Measurements from ENCODE around the gene PRSS12.

PRSS12 gene

DNA sequence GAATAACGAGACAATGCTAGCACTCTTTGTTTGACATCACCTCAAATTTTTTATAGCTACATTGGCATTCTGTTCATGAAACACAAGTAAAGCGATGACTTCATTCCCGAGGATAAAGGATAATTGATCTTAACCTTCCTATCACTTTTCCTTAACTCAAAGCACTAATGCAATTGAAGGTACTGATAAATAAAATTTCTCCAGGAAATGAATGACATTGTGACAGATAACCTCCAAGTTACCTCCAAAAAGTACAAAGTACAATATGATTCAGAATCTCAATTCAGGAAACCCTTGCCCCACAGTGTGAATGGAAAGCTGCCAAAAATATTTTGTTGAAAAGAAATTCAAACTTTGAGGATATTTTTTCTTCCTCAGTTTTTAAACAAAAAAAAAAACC is 1.8 kb downstream of the PRSS12 start:
- in situ Hi-C loops (cut with HindIII; ENCODE audit: low sequenced_read_pairs) = no loop called here
- DNase-seq (ENCODE audit: low read depth) = no peak
- TF ChIP-seq, protein P1, sequence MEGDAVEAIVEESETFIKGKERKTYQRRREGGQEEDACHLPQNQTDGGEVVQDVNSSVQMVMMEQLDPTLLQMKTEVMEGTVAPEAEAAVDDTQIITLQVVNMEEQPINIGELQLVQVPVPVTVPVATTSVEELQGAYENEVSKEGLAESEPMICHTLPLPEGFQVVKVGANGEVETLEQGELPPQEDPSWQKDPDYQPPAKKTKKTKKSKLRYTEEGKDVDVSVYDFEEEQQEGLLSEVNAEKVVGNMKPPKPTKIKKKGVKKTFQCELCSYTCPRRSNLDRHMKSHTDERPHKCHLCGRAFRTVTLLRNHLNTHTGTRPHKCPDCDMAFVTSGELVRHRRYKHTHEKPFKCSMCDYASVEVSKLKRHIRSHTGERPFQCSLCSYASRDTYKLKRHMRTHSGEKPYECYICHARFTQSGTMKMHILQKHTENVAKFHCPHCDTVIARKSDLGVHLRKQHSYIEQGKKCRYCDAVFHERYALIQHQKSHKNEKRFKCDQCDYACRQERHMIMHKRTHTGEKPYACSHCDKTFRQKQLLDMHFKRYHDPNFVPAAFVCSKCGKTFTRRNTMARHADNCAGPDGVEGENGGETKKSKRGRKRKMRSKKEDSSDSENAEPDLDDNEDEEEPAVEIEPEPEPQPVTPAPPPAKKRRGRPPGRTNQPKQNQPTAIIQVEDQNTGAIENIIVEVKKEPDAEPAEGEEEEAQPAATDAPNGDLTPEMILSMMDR (IDR thresholded peaks at IDR 0.05; ENCODE audit: low read depth, low read length, missing control alignments) = no peak
- peak overlapping the region; percentile 14 for H3K4me3 ChIP-seq (ENCODE audit: low read depth, low read length)

DNA sequence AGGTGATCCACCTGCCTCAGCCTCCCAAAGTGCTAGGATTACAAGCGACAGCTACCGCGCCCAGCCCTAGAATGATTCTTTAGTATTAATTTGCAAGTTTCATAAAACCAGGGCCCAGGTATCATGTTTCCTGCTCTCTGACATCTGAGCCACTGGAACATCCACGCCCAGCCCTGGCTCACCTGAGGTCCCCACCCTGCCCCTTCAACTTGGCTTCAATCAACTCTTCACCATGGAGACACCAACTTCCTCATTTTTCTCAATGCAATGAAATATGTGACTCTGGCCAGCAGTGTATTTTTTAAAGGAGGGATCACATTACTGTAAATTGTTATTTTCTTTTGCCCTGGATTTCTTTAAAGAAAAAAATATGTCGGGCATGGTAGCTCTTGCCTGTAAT is 3.9 kb downstream of the PRSS12 start:
- in situ Hi-C loops (cut with HindIII; ENCODE audit: low sequenced_read_pairs) = no loop called here
- no peak for DNase-seq (ENCODE audit: low read depth)
- no peak overlapping the region for H3K4me3 ChIP-seq (ENCODE audit: low read depth, low read length)
- TF ChIP-seq, protein P1 (IDR thresholded peaks at IDR 0.05; ENCODE audit: low read depth, low read length, missing control alignments) = no peak

DNA sequence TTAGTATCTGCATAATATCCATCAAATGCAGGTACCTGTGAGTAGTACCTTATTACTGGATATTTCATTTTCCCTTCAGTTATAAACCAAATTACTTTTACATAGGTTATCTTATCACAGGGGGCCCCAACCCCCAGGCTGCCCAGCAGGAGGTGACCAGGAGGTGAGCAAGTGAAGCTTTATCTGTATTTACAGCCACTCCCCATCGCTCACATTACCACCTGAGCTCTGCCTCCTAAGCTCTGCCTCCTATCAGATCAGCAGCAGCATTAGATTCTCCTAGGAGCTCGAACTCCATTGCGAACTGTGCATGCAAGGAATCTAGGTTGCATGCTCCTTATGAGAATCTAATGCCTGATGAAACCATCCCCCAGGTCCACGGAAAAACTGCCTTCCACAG is 6.3 kb downstream of the PRSS12 start:
- no peak for DNase-seq (ENCODE audit: low read depth)
- in situ Hi-C loops (cut with HindIII; ENCODE audit: low sequenced_read_pairs) = no loop called here
- no peak overlapping the region for H3K4me3 ChIP-seq (ENCODE audit: low read depth, low read length)
- TF ChIP-seq, protein P1 (IDR thresholded peaks at IDR 0.05; ENCODE audit: low read depth, low read length, missing control alignments) = no peak

DNA sequence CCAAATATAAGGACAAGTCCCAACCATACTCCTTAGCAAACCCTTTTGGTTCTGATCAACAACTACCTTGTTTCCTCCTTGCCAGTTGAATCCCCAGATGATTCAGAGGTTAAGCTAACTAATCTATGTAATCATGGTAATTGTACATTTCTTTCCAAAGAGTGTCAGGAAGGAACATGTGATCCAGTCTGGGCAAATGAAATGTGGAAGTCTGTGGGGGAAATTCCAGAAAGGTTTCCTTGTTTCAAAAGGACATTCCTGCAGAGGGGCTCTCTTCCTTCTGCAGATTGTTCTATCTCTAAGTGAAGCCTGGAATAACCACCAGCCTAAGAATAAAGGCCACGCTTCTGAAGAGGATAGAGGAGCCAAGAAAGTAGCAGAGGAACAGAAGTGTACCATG is 7.0 kb downstream of the PRSS12 start:
- no peak overlapping the region for H3K4me3 ChIP-seq (ENCODE audit: low read depth, low read length)
- DNase-seq (ENCODE audit: low read depth) = no peak
- TF ChIP-seq, protein P1 (IDR thresholded peaks at IDR 0.05; ENCODE audit: low read depth, low read length, missing control alignments) = no peak
- in situ Hi-C loops (cut with HindIII; ENCODE audit: low sequenced_read_pairs) = no loop called here

DNA sequence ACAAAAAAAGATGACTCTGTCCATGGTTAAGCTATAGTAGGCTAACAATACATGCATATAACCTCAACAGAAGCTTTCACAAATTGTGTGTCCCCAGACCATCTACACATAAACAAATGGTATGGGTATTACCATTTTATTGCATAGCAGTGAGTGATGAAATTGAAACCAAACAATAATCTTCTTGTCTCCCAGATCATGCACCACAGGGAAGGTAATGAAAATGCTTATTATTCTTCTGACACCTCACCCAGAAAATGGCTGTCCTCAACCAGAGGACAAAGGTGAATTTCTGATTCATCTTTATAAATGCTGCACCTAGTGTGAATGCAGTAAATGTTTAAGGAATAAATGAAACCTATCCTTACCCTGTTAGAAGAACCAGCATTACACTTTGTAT is 8.0 kb downstream of the PRSS12 start:
- DNase-seq (ENCODE audit: low read depth) = no peak
- TF ChIP-seq, protein P1 (IDR thresholded peaks at IDR 0.05; ENCODE audit: low read depth, low read length, missing control alignments) = no peak
- H3K4me3 ChIP-seq (ENCODE audit: low read depth, low read length) = no peak overlapping the region
- in situ Hi-C loops (cut with HindIII; ENCODE audit: low sequenced_read_pairs) = no loop called here

DNA sequence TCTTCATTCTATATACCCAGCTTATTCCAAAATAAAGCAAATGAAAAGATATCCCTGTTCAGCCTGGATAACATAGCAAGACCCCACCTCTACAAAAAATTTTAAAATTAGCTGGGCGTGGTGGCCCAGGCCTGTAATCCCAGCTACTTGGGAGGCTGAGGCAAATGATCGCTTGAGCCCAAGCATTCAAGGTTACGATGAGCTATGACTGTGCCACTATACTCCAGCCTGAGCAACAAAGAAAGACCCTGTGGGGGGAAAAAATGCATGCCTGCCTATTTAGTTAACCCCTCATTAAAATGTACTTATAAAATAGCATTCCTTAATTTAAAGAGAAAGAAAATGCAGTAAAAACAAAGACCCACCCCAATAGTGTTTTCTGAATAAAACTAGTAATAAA is 9.3 kb downstream of the PRSS12 start:
- TF ChIP-seq, protein P1 (IDR thresholded peaks at IDR 0.05; ENCODE audit: low read depth, low read length, missing control alignments) = no peak

DNA sequence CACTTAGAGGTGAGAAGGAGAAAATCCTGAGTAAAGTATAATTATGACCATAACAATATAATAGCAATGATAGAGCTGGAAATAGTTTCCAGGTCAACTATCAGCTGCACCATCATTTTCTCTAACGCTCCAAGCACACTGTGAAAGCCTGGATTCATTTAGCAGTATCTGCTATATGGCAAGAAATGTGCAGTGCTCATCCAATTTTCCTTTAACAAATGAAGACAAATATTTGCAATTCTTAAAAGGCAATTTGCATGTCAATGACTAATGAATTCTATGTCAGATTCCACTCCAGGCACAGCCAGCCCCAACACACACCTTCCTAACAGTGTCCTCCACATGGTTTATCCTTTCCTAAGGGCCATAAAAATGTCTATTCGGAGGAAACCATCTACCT is 12.7 kb downstream of the PRSS12 start:
- no peak overlapping the region for H3K4me3 ChIP-seq (ENCODE audit: low read depth, low read length)
- TF ChIP-seq, protein P1 (IDR thresholded peaks at IDR 0.05; ENCODE audit: low read depth, low read length, missing control alignments) = no peak
- in situ Hi-C loops (cut with HindIII; ENCODE audit: low sequenced_read_pairs) = no loop called here
- no peak for DNase-seq (ENCODE audit: low read depth)

More for the DNA sequence above, 9.3 kb downstream of the PRSS12 start:
- no peak for DNase-seq (ENCODE audit: low read depth)
- in situ Hi-C loops (cut with HindIII; ENCODE audit: low sequenced_read_pairs) = no loop called here
- H3K4me3 ChIP-seq (ENCODE audit: low read depth, low read length) = no peak overlapping the region

All from astrocyte of the cerebellum (primary cell).